ENCODE data around the gene HLA-F. TPM values are rescaled to one million over a fixed set of nuclear protein-coding genes. Genes with fewer than 3 reads are reported as not detected.

Gene HLA-F
- total and polyA plus RNA-seq, 5 donors: 26.8 to 50.5 (median 46.7) TPM

- H3K27ac ChIP-seq (ENCODE audit: low read length): no peak overlapping the region
- DNase-seq (no peak), ATAC-seq (no peak)
- peaks cover 5% of the 10 kb centered on the region for H3K4me1 ChIP-seq (ENCODE audit: control insufficient read depth, insufficient read depth, low read length)
- no peaks in the 10 kb centered on the region for H3K9me3 ChIP-seq (ENCODE audit: control insufficient read depth, low read length)
- 87% methylated on average over 4 of the region's 4 CpGs for WGBS
- intact Hi-C loops (cut with DNase I): no loop called here
- no peak overlapping the region for H3K4me3 ChIP-seq (ENCODE audit: low read length)
- H3K27me3 ChIP-seq (ENCODE audit: control insufficient read depth, insufficient read depth): no peaks in the 10 kb centered on the region
Measured at GRCh38 chr6:29744621-29745020, 21.4 kb downstream of the HLA-F start.

GRCh38 chr6:29745386-29745785 is 22.2 kb downstream of the HLA-F start:
- peaks cover 8% of the 10 kb centered on the region for H3K4me1 ChIP-seq (ENCODE audit: control insufficient read depth, insufficient read depth, low read length)
- no peaks in the 10 kb centered on the region for H3K27me3 ChIP-seq (ENCODE audit: control insufficient read depth, insufficient read depth)
- H3K9me3 ChIP-seq (ENCODE audit: control insufficient read depth, low read length): no peaks in the 10 kb centered on the region
- 69% methylated on average over 3 of the region's 3 CpGs for WGBS
- intact Hi-C loops (cut with DNase I): no loop called here
- no peak overlapping the region for H3K4me3 ChIP-seq (ENCODE audit: low read length)
- ATAC-seq (no peak), DNase-seq (no peak)
- H3K27ac ChIP-seq (ENCODE audit: low read length): no peak overlapping the region

- Histone ChIP-seq H3K9me3 (ENCODE audit: control insufficient read depth, low read length) (no peaks in the 10 kb centered on the region), H3K27ac (ENCODE audit: low read length) (no peak overlapping the region), H3K27me3 (ENCODE audit: control insufficient read depth, insufficient read depth) (no peaks in the 10 kb centered on the region), H3K4me3 (ENCODE audit: low read length) (no peak overlapping the region), H3K4me1 (ENCODE audit: control insufficient read depth, insufficient read depth, low read length) (peaks cover 8% of the 10 kb centered on the region)
- intact Hi-C loops (cut with DNase I): no loop called here
- DNase-seq: no peak
- 77% methylated on average over 4 of the region's 4 CpGs for WGBS
- no peak for ATAC-seq
Measured at GRCh38 chr6:29745855-29746449, 22.7 kb downstream of the HLA-F start.

GRCh38 chr6:29746846-29747687 is 23.8 kb downstream of the HLA-F start:
- no peak for ATAC-seq
- no peak for DNase-seq
- Histone ChIP-seq H3K9me3 (ENCODE audit: control insufficient read depth, low read length) (no peaks in the 10 kb centered on the region), H3K27ac (ENCODE audit: low read length) (no peak overlapping the region), H3K4me1 (ENCODE audit: control insufficient read depth, insufficient read depth, low read length) (peaks cover 8% of the 10 kb centered on the region), H3K4me3 (ENCODE audit: low read length) (no peak overlapping the region), H3K27me3 (ENCODE audit: control insufficient read depth, insufficient read depth) (no peaks in the 10 kb centered on the region)
- intact Hi-C loops (cut with DNase I): no loop called here
- WGBS: 77% methylated on average over 16 of the region's 16 CpGs

GRCh38 chr6:29747688-29748250 is 24.5 kb downstream of the HLA-F start:
- H3K9me3 ChIP-seq (ENCODE audit: control insufficient read depth, low read length): no peaks in the 10 kb centered on the region
- no peak overlapping the region for H3K27ac ChIP-seq (ENCODE audit: low read length)
- no peak for DNase-seq
- H3K27me3 ChIP-seq (ENCODE audit: control insufficient read depth, insufficient read depth): no peaks in the 10 kb centered on the region
- no peak for ATAC-seq
- intact Hi-C loops (cut with DNase I): no loop called here
- H3K4me1 ChIP-seq (ENCODE audit: control insufficient read depth, insufficient read depth, low read length): peaks cover 8% of the 10 kb centered on the region
- H3K4me3 ChIP-seq (ENCODE audit: low read length): peak overlapping the region; percentile 71
- 77% methylated on average over 8 of the region's 8 CpGs for WGBS

- ATAC-seq (peak; percentile 87 to 90), DNase-seq (peak; percentile 95 to 97 (median 97))
- H3K4me1 ChIP-seq (ENCODE audit: control insufficient read depth, insufficient read depth, low read length): peaks cover 8% of the 10 kb centered on the region
- H3K4me3 ChIP-seq (ENCODE audit: low read length): peak overlapping the region; percentile 71
- intact Hi-C loops (cut with DNase I): no loop called here
- WGBS: under 1% methylated on average over 63 of the region's 63 CpGs
- H3K9me3 ChIP-seq (ENCODE audit: control insufficient read depth, low read length): no peaks in the 10 kb centered on the region
- peak overlapping the region; percentile 48 for H3K27ac ChIP-seq (ENCODE audit: low read length)
- H3K27me3 ChIP-seq (ENCODE audit: control insufficient read depth, insufficient read depth): no peaks in the 10 kb centered on the region
Measured at GRCh38 chr6:29748391-29749307, 25.4 kb downstream of the HLA-F start.

GRCh38 chr6:29749308-29749662 is 26.1 kb downstream of the HLA-F start:
- peak overlapping the region; percentile 91 for H3K27ac ChIP-seq (ENCODE audit: low read length)
- peaks cover 8% of the 10 kb centered on the region for H3K4me1 ChIP-seq (ENCODE audit: control insufficient read depth, insufficient read depth, low read length)
- no peaks in the 10 kb centered on the region for H3K9me3 ChIP-seq (ENCODE audit: control insufficient read depth, low read length)
- DNase-seq (no peak), ATAC-seq (no peak)
- intact Hi-C loops (cut with DNase I): no loop called here
- H3K27me3 ChIP-seq (ENCODE audit: control insufficient read depth, insufficient read depth): no peaks in the 10 kb centered on the region
- peak overlapping the region; percentile 71 for H3K4me3 ChIP-seq (ENCODE audit: low read length)
- WGBS: 5% methylated on average over 13 of the region's 13 CpGs

GRCh38 chr6:29749668-29750067 is 26.4 kb downstream of the HLA-F start:
- 41% methylated on average over 5 of the region's 5 CpGs for WGBS
- peak overlapping the region; percentile 71 for H3K4me3 ChIP-seq (ENCODE audit: low read length)
- intact Hi-C loops (cut with DNase I): loop anchor here in 2 of 4 donors (5.0 kb wide), 1 partner anchor 42 kb away; no protein-coding TSS in a partner anchor

GRCh38 chr6:29750709-29751108 is 27.5 kb downstream of the HLA-F start:
- no peaks in the 10 kb centered on the region for H3K27me3 ChIP-seq (ENCODE audit: control insufficient read depth, insufficient read depth)
- intact Hi-C loops (cut with DNase I): loop anchor here in 2 of 4 donors (5.0 kb wide), 1 partner anchor 43 kb away; no protein-coding TSS in a partner anchor
- no peak overlapping the region for H3K27ac ChIP-seq (ENCODE audit: low read length)
- H3K4me3 ChIP-seq (ENCODE audit: low read length): no peak overlapping the region
- peaks cover 8% of the 10 kb centered on the region for H3K4me1 ChIP-seq (ENCODE audit: control insufficient read depth, insufficient read depth, low read length)
- no peaks in the 10 kb centered on the region for H3K9me3 ChIP-seq (ENCODE audit: control insufficient read depth, low read length)
- ATAC-seq (no peak), DNase-seq (no peak)
- WGBS: 82% methylated on average over 6 of the region's 6 CpGs

More at GRCh38 chr6:29749668-29750067, 26.4 kb downstream of the HLA-F start:
- Histone ChIP-seq H3K4me1 (ENCODE audit: control insufficient read depth, insufficient read depth, low read length) (peaks cover 8% of the 10 kb centered on the region), H3K27me3 (ENCODE audit: control insufficient read depth, insufficient read depth) (no peaks in the 10 kb centered on the region), H3K9me3 (ENCODE audit: control insufficient read depth, low read length) (no peaks in the 10 kb centered on the region), H3K27ac (ENCODE audit: low read length) (peak overlapping the region; percentile 91)
- ATAC-seq (no peak), DNase-seq (no peak)

GRCh38 chr6:29751480-29751879 is 28.2 kb downstream of the HLA-F start:
- ATAC-seq (no peak), DNase-seq (no peak)
- no peaks in the 10 kb centered on the region for H3K9me3 ChIP-seq (ENCODE audit: control insufficient read depth, low read length)
- peaks cover 8% of the 10 kb centered on the region for H3K4me1 ChIP-seq (ENCODE audit: control insufficient read depth, insufficient read depth, low read length)
- H3K4me3 ChIP-seq (ENCODE audit: low read length): peak overlapping the region; percentile 66
- no peaks in the 10 kb centered on the region for H3K27me3 ChIP-seq (ENCODE audit: control insufficient read depth, insufficient read depth)
- intact Hi-C loops (cut with DNase I): loop anchor here in 2 of 4 donors (5.0 kb wide), 1 partner anchor 44 kb away; no protein-coding TSS in a partner anchor
- no peak overlapping the region for H3K27ac ChIP-seq (ENCODE audit: low read length)
- 92% methylated on average over 3 of the region's 3 CpGs for WGBS
